B cell (primary cell): ENCODE data around the gene GPI. TPM values are rescaled to one million over a fixed set of nuclear protein-coding genes. Genes with fewer than 3 reads are reported as not detected.

Source experiments
- ATAC-seq: fragments of 200-7000 bp; cut with Tn5 transposase; one replicate; pipeline ENCODE4 v1.10.0; 2021; ENCODE audit warnings: low read depth, mild to moderate bottlenecking, moderate number of reproducible peaks, moderate library complexity
- CTCF ChIA-PET: fragments of 350-600 bp; sonication (Branson Sonifier 250); formaldehyde crosslinking; loops from one replicate; lab custom pipeline; 2021; ENCODE audit warnings: antibody characterized with exemption, inconsistent platforms; lab: Charles Lee
- POLR2A ChIA-PET: fragments of 350-600 bp; sonication (Branson Sonifier 250); formaldehyde crosslinking; loops from one replicate; lab custom pipeline; 2021; ENCODE audit warnings: antibody characterized with exemption; lab: Charles Lee
- DNase-seq: peaks from one replicate; pipeline ENCODE4 v3.0.0; 2013
- H2AFZ ChIP-seq: 2 replicates; pipeline ENCODE4 v1.6.1; 2012; ENCODE audit warnings: mild to moderate bottlenecking, low read depth, low read length; ENCODE audit not compliant: insufficient read depth, poor library complexity, severe bottlenecking
- H3K27ac ChIP-seq, 2 donors: 1 replicate in 1 of 2; 2 replicates in 1 of 2; pipeline ENCODE4 v1.5.1; 2012 to 2013; ENCODE audit warnings: low read length in 2 of 2, mild to moderate bottlenecking in 2 of 2, moderate library complexity in 1 of 2
- H3K27me3 ChIP-seq, 4 experiments: fragments of 200-600 bp in 1 of 4; sonication (generic) in 1 of 4; replicated peaks in 1 of 4; 1 replicate in 2 of 4; 2 replicates in 2 of 4; pipeline versions ENCODE4 v1.6.1 to v1.7.0; 2013 to 2016; ENCODE audit warnings: low read length in 3 of 4, mild to moderate bottlenecking in 2 of 4, mixed read lengths in 1 of 4, moderate library complexity in 1 of 4; ENCODE audit not compliant: insufficient read depth in 4 of 4, control insufficient read depth in 3 of 4; ENCODE audit errors: control extremely low read depth in 1 of 4
- H3K36me3 ChIP-seq, 2 experiments: replicated peaks in 1 of 2; 1 replicate in 1 of 2; 2 replicates in 1 of 2; pipeline versions ENCODE4 v1.6.1 to v1.7.1; 2013; ENCODE audit warnings: low read length in 1 of 2; ENCODE audit not compliant: insufficient read depth in 2 of 2, control insufficient read depth in 1 of 2; ENCODE audit errors: control extremely low read depth in 1 of 2, extremely low read depth in 1 of 2
- H3K4me1 ChIP-seq, 2 donors: fragments of 200-600 bp in 1 of 2; sonication (generic) in 1 of 2; 1 replicate in 1 of 2; 2 replicates in 1 of 2; pipeline versions ENCODE4 v1.5.1 to v1.6.1; 2013 to 2017; ENCODE audit warnings: low read length in 2 of 2; ENCODE audit not compliant: control insufficient read depth in 2 of 2, insufficient read depth in 2 of 2
- H3K4me2 ChIP-seq: replicated peaks from 2 replicates; pipeline ENCODE3; 2012; ENCODE audit warnings: mild to moderate bottlenecking, low read depth, low read length; ENCODE audit not compliant: poor library complexity, severe bottlenecking
- H3K4me3 ChIP-seq, 5 experiments: fragments of 200-600 bp in 1 of 5; sonication (generic) in 1 of 5; 1 replicate in 3 of 5; 2 replicates in 2 of 5; pipeline versions ENCODE4 v1.5.1 to v1.7.0; 2011 to 2016; ENCODE audit warnings: low read length in 4 of 5, mild to moderate bottlenecking in 4 of 5, low read depth in 2 of 5, control low read depth in 1 of 5, moderate library complexity in 1 of 5; ENCODE audit not compliant: insufficient read depth in 1 of 5; ENCODE audit errors: control extremely low read depth in 1 of 5, extremely low read depth in 1 of 5
- H3K79me2 ChIP-seq: fragments of 200-600 bp; sonication (generic); one replicate; pipeline ENCODE4 v1.6.0; 2016; ENCODE audit warnings: low read length; ENCODE audit not compliant: control insufficient read depth, insufficient read depth
- H3K9ac ChIP-seq: fragments of 200-600 bp; sonication (generic); 2 replicates; pipeline ENCODE4 v1.6.1; 2017; ENCODE audit warnings: mild to moderate bottlenecking, low read length, moderate library complexity
- H3K9me3 ChIP-seq, 3 donors: one replicate each; pipeline versions ENCODE4 v1.6.1 to v1.7.1; 2013; ENCODE audit warnings: low read length in 2 of 3; ENCODE audit not compliant: control insufficient read depth in 2 of 3, insufficient read depth in 1 of 3; ENCODE audit errors: control extremely low read depth in 1 of 3
- H4K20me1 ChIP-seq: 2 replicates; pipeline ENCODE4 v1.6.0; 2012; ENCODE audit warnings: mild to moderate bottlenecking, low read length; ENCODE audit not compliant: insufficient read depth, control insufficient read depth, poor library complexity, severe bottlenecking
- H3K27ac Mint-ChIP-seq: one replicate; pipeline ENCODE4 v1.8.0; 2021; ENCODE audit warnings: mixed read lengths
- H3K27me3 Mint-ChIP-seq: one replicate; pipeline ENCODE4 v1.8.0; 2021; ENCODE audit warnings: mixed read lengths
- H3K4me1 Mint-ChIP-seq: one replicate; pipeline ENCODE4 v1.8.0; 2021; ENCODE audit warnings: mixed read lengths
- H3K4me3 Mint-ChIP-seq: one replicate; pipeline ENCODE4 v1.8.0; 2021; ENCODE audit warnings: mixed read lengths
- H3K9me3 Mint-ChIP-seq: one replicate; pipeline ENCODE4 v1.8.0; 2022; ENCODE audit warnings: mixed read lengths; ENCODE audit not compliant: insufficient read depth
- CTCF ChIP-seq: fragments of 200-600 bp; IDR thresholded peaks from one replicate; pipeline ENCODE4 v1.8.0; 2022; ENCODE audit warnings: antibody characterized with exemption, mild to moderate bottlenecking
- EZH2 ChIP-seq: IDR thresholded peaks from 2 replicates; pipeline ENCODE4 v1.6.1; 2012; ENCODE audit warnings: borderline replicate concordance, low read depth, mild to moderate bottlenecking, moderate library complexity, low read length; ENCODE audit not compliant: insufficient read depth, poor library complexity, severe bottlenecking
- WGBS: methylation state at CpG from one replicate; pipeline ENCODE4 v1.1.5; 2013; ENCODE audit warnings: missing lambda C conversion rate; ENCODE audit not compliant: insufficient coverage; 5-methylcytosine and 5-hydroxymethylcytosine counted together
- intact Hi-C: fragments of 100-400 bp; cut with micrococcal nuclease; formaldehyde crosslinking; loops from one replicate; pipeline ENCODE4 v1.10.0; 2022
- polyA plus RNA-seq: library from polyadenylated mRNA; depleted of rRNA; stranded (reverse); fragments of >200 nt; gene quantifications from 2 replicates; pipeline ENCODE4 v1.2.3, GENCODE V29; 2012
- total RNA-seq, 2 donors: library from RNA; stranded (reverse); fragments of 120-200 nt in 1 of 2; gene quantifications; 1 replicate in 1 of 2; 2 replicates in 1 of 2; pipeline versions ENCODE4 v1.2.3 to v1.2.4, GENCODE V29; 2013 to 2022

GPI gene
- total and polyA plus RNA-seq, 2 donors (not counting 1 experiment from before 2014, with no cell fraction given) = 74.5 to 102 TPM

- WGBS = 100% methylated on average over 2 of the region's 3 CpGs
Measured at GRCh38 chr19:34436716-34437115, 71.7 kb downstream of the GPI start.

GRCh38 chr19:34448191-34448590 lies 83.2 kb downstream of the GPI start:
- Mint-ChIP-seq H3K4me1 (no peaks in the 10 kb centered on the region), H3K4me3 (no peak overlapping the region), H3K27me3 (no peaks in the 10 kb centered on the region), H3K9me3 (no peaks in the 10 kb centered on the region), H3K27ac (no peak overlapping the region)
- Histone ChIP-seq H3K9me3 (no peaks in the 10 kb centered on the region), H3K4me3 (no peak overlapping the region), H3K9ac (no peak overlapping the region), H3K27ac (no peak overlapping the region), H2AFZ (no peak overlapping the region), H3K36me3 (peaks cover 22 to 74% of the 10 kb centered on the region in 2 experiments), H3K4me2 (no peak overlapping the region), H3K4me1 (no peaks in the 10 kb centered on the region), H3K27me3 (no peaks in the 10 kb centered on the region), H3K79me2 (no peaks in the 10 kb centered on the region), H4K20me1 (no peaks in the 10 kb centered on the region)
- CTCF ChIA-PET = no interaction called here
- 94% methylated on average over 3 of the region's 3 CpGs for WGBS
- DNase-seq (no peak), ATAC-seq (no peak)
- TF ChIP-seq CTCF = no peak
- no peak for TF ChIP-seq EZH2
- POLR2A ChIA-PET = no interaction called here
- intact Hi-C loops = no loop called here

More at GRCh38 chr19:34436716-34437115, 71.7 kb downstream of the GPI start:
- peaks cover 0 to 67% of the 10 kb centered on the region in 2 experiments for H3K36me3 ChIP-seq
- no peak overlapping the region for H3K4me3 ChIP-seq
- H3K27me3 ChIP-seq = no peaks in the 10 kb centered on the region
- no peaks in the 10 kb centered on the region for H3K9me3 ChIP-seq
- Mint-ChIP-seq H3K4me1 (peaks cover 6% of the 10 kb centered on the region), H3K4me3 (no peak overlapping the region), H3K27me3 (no peaks in the 10 kb centered on the region), H3K9me3 (no peaks in the 10 kb centered on the region), H3K27ac (no peak overlapping the region)
- ATAC-seq = no peak
- no peak overlapping the region for H3K9ac ChIP-seq
- peaks cover 47% of the 10 kb centered on the region for H3K79me2 ChIP-seq
- H3K27ac ChIP-seq = no peak overlapping the region
- H2AFZ ChIP-seq = no peak overlapping the region
- no peak overlapping the region for H3K4me2 ChIP-seq
- intact Hi-C loops = no loop called here
- no peak for DNase-seq
- no peaks in the 10 kb centered on the region for H3K4me1 ChIP-seq
- H4K20me1 ChIP-seq = peaks cover 62% of the 10 kb centered on the region
- CTCF ChIA-PET = no interaction called here
- POLR2A ChIA-PET = no interaction called here
- TF ChIP-seq EZH2 (no peak), CTCF (no peak)

Other genes starting within 250 kb of the GPI start
- 139 and 163 TPM in 2 replicates for gene LSM14A, start 192.7 kb upstream of the GPI start, total RNA-seq
- gene LSM14A, start 192.7 kb upstream of the GPI start, polyA plus RNA-seq = 90.7 and 137 TPM in 2 replicates
- gene GARRE1, start 110.6 kb upstream of the GPI start, total RNA-seq = 53.6 and 55.6 TPM in 2 replicates
- 26.3 and 32.8 TPM in 2 replicates for gene GARRE1, start 110.6 kb upstream of the GPI start, polyA plus RNA-seq
- gene PDCD2L, start 39.2 kb downstream of the GPI start, total RNA-seq = 11.3 and 12.6 TPM in 2 replicates
- gene PDCD2L, start 39.2 kb downstream of the GPI start, polyA plus RNA-seq = 14.2 and 16.7 TPM in 2 replicates
- gene UBA2, start 63.2 kb downstream of the GPI start, total RNA-seq = 74.5 and 74.9 TPM in 2 replicates
- 32.9 and 37.3 TPM in 2 replicates for gene UBA2, start 63.2 kb downstream of the GPI start, polyA plus RNA-seq
- gene WTIP, start 116.6 kb downstream of the GPI start, total RNA-seq = 0.15 and 0.30 TPM in 2 replicates
- gene WTIP, start 116.6 kb downstream of the GPI start, polyA plus RNA-seq = 0.10 and 0.18 TPM in 2 replicates